ENCODE measurements around the gene POLK.
"Not testable (repeated sequence)": the region's sequence is repeated elsewhere in the genome, so short reads cannot be mapped to it uniquely, and the experiment has no call there.

POLK gene

DNA sequence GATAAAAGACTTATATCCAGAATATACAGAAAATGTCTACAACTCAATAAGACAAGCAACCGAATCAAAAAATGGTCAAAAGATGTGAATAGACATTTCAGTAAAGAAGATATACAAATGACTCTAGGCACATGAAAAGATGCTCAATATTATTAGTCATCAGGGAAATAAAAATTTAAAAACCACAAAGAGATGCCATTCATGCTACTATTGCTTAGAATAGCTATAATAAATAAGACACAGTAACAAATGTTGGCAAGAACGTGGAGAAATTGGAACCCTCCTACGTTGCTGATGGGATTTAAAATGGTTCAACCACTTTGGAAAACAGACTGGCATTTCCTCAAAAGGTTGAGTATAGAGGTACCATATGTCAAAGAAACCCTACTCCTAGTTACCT is 39.8 kb downstream of the POLK start:
- no peak for DNase-seq (ENCODE audit: low spot score)

DNA sequence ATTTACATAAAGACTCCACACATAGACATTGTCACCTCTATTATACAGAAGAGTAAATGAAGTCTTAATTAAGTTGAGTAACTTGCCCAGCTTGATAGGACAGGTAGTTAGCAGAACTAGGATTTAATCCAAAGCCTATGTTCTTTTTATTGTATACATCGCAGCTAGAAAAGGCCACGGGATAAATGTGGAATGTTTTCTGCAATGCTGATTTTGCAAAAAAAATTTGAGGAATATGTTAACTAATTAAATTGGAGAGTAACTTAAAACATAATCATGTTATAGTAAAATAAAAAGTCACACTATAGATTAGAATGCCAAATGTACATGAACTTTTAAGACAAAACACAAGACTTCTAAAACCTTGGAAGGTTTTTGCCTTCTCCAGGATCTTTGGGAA is 41.1 kb downstream of the POLK start:
- no peak for DNase-seq (ENCODE audit: low spot score)

DNA sequence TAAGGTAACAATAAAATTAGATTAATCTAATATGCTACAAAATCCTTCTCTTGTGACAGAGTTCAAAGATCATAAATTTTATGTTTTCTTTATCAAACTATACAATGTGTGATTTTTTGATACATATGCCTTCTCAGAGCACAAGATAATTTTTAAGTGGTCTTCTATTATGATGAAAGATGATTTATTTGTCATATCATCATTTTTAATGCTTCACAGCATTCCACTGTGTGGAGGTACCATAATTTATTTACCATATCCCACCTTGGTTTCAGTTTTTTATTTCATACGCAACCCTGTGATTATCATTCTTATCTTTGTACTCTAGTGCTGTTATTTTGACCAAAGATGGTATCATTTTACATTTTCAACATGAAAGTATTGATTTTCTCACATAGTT is 41.7 kb downstream of the POLK start:
- DNase-seq (ENCODE audit: low spot score): no peak

DNA sequence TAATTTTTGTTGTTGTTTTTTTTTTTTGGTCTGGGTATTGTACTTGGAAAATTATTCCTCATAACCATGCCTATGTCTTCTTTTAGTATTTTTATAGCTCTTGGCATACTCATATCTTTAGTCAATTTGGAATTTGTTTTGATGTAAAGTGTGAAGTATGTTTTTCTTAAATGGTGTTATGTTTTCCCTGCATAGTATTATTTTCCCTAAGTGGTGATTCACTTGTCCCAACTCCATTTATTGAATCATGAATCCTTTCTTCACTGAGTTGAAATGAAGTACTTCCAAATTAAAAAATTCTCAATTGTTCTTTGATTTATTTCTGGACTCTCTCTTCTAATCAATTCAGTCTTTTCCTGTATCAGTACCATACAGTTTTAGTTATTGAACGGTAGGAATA is 46.5 kb downstream of the POLK start:
- DNase-seq (ENCODE audit: low spot score): no peak

DNA sequence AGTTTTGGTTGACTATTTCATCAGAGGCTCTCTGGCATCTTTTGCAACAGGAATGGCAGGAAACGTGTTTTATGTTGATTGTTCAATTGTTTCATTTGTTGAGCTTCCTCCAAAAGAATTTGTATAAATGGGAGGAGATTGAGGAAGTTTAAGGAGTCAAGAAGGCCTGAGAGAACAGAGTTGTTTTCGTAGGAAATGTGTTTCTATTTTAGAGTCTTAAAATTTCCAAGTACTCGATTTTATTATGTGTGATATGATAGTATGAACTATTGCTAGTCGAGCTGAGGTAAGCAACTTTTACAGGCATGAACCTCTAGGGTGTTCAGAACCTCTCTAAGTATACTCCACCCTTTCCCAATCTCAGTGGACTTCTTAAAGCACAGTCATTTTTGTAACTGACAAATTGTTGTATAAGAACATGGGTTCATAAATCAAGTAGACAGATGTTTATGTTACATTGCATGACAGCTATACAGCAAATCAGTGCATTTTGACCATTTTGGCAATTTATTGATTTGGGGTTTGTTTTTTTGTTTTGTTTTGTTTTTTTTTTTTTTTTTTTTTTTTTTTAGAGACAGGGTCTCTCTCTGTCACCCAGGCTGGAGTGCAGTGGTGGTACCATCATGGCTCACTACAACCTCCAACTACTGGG is 47.4 kb downstream of the POLK start:
- no peak for DNase-seq (ENCODE audit: low spot score)

DNA sequence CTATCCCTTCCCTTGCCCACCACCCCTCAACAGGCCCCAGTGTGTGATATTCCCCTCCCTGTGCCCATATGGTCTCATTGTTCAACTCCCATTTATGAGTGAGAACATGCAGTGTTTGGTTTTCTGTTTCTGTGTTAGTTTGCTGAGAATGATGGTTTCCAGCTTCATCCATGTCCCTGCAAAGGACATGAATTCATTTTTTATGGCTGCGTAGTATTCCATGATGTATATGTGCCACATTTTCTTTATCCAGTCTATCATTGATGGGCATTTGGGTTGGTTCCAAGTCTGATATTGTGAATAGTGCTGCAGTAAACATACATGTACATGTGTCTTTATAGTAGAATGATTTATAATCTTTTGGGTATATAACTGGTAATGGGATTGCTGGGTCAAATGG is 49.0 kb downstream of the POLK start:
- DNase-seq (ENCODE audit: low spot score): not testable (repeated sequence)

DNA sequence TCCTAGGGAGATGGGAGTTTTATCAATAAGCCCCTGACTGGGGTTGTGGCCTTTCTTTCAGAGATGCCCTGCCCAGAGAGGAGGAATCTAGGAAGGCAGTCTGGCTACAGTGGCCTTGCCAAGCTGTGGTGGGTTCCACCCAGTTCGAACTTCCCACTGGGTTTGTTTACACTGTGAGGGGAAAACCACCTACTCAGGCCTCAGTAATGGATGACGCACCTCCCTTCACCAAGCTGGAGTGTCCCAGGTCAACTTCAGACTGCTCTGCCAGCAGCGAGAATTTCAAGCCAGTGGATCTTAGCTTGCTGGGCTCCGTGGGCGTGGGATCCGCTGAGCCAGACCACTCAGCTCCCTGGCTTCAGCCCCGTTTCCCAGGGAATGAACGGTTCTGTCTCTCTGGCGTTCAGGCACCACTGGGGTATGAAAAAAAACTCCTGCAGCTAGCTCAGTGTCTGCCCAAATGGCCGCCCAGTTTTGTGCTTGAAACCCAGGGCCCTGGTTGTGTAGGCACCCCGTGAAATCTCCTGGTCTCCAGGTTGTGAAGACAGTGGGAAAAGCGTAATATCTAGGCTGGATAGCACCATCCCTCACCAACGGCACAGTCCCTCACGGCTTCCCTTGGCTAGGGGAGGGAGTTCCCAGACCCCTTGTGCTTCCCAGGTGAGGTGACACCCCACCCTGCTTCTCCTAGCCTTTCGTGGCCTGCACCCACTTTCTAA is 54.5 kb downstream of the POLK start:
- DNase-seq (ENCODE audit: low spot score): peak; percentile 80

DNA sequence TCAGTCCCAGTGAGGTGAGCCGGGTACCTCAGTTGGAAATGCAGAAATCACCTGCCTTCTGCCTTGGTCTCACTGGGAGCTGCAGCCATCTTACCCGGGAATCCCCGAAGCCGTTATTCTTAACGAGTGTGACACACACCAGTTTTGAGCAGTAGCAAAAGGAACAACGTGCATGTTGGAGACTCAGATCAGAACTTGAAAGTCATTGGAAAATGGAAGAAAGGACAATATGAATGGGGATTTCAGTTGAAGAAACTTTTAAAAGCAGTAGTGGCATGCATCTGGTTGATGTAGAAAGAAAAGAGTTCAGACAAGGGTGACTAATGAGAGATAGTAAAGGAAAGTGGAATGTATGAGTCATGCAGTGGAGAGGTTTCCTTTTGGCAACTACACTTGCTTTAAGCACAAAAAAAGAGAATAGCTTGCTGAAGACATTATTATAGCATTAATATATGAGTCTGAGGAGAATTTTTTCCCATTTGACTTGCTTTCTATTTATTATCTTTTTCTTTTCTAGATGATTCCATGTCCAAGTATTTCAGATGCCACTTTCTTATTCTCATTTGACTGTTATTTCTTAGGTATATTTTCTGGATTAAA is 55.1 kb downstream of the POLK start:
- peak; percentile 93 for DNase-seq (ENCODE audit: low spot score)

DNA sequence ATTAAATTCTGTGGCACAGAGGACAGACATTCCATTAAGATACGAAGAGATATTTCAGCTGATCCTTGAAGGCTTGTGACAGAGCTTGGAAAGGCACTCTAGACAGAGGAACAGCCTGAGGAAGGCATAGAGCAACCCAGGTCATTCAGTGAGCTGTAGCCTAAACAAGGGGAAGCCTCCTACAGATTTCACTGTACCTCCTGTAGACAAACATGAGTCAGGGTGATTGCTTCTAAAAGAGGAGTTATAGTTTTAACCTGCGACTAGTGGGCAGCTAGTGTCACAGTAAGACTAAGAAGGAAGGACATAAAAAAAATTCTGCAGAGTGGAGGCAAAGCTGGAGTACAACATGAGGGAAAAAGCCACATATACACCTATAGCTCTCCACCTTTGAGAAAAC is 56.0 kb downstream of the POLK start:
- peak; percentile 28 for DNase-seq (ENCODE audit: low spot score)

DNA sequence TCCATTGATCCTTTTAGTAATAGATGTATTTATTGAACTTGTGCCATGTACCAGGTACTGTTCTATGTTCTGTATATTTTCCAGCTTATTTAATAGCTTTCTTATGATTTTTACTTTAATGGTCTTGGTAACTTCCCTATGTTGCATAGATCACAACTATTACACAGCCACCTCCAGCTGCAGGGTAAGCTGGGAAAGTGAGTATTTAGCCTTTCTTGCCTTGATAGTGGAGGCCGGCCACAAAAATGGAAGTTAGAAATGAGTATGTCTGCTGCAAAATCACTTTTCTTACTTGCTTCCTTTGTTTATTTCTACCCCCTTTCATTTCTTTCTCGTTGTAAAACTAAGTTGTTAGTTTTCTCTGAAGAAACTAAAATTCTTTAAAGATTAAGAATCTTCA is 56.5 kb downstream of the POLK start:
- DNase-seq (ENCODE audit: low spot score): no peak

DNA sequence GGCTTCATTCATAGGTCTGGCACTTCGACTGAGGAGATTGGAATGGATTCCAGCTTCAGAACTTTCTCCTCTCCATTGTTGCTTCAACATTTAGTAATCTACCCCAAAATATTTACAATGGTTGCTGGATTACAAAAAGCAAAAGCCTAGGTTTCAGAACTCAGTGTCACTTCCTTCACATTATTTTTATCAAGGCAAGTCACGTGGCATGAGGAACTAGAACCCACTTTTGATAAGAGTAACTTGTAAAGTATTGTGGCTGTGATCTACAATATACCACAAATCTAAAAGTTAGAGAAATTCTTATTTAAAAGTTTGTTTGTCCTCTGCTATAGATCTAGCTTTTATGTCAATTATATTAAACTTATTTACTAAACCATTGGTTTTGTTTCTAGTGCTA is 59.9 kb downstream of the POLK start:
- no peak for DNase-seq (ENCODE audit: low spot score)

DNA sequence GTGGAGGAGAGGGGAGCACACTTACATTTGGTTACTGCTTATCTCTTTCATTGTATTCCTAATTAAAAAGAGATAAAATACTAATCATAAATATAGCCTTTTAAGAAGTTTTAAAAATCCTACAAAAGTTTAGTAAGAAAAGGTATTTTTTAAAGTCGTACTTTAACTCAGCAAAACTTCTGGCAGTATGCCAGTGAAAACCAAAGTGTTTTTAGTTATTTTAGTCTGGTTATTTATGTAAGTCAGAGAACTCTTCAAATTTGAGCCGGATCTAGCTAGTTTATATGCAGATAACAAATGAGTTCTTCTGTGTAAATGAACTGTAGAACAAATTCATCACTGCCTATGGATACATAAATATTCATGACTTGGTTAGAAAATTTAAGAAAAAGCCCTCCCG is 63.1 kb downstream of the POLK start:
- no peak for DNase-seq (ENCODE audit: low spot score)

DNA sequence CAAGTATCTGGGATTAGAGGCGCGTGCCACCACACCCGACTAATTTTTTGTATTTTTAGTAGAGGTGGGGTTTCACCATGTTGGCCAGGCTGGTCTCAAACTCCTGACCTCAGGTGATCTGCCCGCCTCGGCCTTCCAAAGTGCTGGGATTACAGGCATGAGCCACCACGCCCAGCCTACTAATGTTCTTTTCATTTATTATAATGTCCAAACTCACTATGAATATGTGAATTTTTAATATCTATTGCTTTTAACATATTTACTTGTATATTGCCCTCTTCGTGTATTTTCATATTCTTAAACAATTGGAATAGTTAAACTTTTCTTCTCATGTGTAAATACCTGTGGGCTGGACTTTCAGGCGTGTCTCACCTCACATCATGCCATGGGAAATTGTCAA is 66.6 kb downstream of the POLK start:
- not testable (repeated sequence) for DNase-seq (ENCODE audit: low spot score)

DNA sequence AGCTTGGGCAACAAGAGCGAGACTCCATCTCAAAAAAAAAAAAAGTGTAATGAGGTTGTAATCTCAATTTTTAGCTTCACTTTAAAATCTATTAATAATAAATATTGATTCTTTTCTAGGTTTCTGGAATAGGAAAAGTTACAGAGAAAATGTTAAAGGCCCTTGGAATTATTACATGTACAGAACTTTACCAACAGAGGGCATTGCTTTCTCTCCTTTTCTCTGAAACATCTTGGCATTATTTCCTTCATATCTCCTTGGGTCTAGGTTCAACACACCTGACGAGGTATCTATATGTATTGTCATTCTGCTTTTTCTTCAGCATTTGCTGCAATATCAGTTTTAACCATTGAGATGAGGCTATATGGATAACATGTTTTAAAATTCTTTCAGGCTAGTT is 73.0 kb downstream of the POLK start:
- DNase-seq (ENCODE audit: low spot score): no peak

DNA sequence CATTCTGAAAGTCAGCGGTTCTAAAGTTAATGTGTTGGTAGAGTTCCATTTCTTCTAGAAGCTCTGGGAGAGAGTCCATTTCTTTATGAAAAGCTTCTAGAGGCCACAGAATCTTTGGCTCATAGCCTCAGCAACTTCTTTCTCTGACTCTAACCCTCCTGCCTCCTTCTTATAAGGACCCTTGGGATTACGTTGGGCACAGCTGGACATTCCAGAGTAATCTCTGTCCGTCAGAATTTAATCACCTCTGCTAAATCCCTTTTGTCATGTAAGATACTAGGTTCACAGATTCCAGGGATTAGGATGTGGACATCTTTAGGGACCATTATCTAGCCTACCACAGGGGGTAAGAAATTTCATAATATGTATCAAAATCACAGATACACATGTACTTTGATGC is 77.0 kb downstream of the POLK start:
- DNase-seq (ENCODE audit: low spot score): no peak

DNA sequence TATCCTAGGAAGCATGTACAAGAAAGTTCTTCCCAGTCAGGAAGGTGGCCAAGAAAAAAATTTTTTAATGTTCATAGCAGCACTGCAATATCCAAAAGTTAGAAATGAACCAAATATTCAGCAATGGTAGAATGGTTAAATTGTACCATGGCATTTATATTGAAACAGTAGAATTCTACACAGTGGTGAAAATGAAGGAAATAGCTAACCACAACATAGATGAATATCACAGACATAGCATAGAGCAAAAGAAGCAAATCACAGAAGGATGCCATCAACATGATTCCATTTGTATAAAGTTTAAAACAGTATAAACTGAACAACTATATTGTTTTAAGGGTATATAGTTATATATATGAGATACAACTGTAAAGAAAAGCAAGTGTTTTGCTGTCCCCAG is 88.8 kb downstream of the POLK start:
- DNase-seq (ENCODE audit: low spot score): no peak

DNA sequence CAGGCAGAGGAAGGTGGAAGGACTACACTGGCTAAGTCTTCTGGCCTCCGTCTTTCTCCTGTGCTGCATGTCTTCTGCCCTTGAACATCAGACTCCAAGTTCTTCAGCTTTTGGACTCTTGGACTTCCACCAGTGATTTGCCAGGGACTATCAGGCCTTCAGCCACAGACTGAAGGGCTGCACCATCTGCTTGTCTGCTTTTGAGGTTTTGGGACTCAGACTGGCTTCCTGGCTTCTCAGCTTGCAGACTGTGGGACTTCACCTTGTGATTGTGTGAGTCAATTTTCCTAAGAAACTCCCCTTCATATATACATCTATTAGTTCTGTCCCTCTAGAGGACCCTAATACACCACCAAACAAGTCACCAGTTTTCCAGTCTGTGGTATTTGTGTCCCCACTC is 89.9 kb downstream of the POLK start:
- no peak for DNase-seq (ENCODE audit: low spot score)

DNA sequence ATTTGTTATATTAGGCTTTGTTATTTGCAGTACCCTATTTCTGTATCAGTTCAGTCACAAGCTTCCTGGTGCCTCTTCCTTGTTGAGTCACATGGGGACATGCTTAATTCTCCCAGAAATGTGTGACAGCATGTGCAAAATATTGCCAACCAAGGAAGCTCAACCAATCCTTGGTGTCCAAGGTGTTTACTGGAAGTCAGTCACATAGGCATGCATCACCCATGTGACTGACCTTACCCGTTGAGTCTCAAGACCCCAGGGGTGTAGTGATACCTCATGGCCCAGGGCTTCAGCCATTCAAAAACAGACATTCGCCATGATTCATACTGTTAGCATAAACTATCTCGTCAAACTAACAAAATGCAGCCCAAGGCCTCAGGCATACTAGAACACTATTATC is 90.3 kb downstream of the POLK start:
- peak; percentile 18 for DNase-seq (ENCODE audit: low spot score)

DNA sequence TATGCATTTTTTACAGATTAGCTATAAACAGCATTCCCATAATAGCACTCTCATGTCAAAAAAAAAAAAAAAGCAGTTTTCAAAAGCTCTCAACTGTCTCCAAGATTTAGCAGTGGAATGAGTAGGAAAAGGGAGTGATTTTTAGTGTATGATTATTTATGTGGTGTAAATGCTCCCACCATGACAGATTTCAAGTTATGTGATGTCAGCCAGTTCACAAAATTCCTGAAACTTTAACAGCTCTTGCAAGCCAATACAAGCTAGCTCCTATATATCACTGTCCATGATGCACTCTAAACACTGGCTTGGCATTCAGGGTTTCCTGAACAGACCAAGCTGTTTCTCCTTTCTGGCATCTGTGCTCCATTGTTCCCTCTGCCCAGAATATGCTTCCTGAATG is 91.7 kb downstream of the POLK start:
- no peak for DNase-seq (ENCODE audit: low spot score)

DNA sequence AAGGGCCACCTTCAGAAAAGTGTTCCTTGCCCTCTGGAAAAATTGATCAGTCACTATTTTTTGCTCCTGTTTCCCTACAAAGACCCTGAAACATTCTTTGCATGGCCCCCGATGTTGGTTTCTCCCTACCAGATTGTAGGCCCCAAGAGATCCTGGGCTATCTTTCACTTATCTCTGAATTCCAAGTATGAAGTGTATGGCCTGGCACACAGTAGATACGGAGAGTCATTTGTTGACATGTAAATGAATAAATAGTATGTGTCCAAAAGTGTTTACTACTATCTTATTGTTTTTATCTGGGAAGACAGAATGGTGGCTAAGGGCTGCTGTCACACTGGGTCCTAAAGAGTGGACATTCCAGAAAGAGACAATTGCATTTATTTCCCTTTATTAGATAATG is 92.1 kb downstream of the POLK start:
- no peak for DNase-seq (ENCODE audit: low spot score)

DNA sequence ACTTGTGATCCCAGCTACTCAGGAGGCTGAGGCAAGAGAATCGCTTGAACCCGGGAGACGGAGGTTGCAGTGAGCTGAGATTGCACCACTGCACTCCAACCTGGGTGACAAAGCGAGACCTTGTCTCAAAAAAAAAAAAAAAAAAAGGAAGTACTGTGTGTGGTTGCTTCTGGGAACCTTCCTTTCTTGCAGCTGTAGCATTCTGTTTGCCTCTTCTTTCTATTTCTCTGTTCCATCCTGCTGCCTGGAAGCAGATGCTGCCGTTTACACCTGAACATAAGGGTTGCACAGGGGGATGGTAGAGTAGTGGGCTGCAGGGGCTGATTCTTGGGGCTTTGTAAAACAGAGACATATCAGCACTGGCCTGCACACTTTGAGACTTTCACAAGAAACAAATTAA is 95.7 kb downstream of the POLK start:
- not testable (repeated sequence) for DNase-seq (ENCODE audit: low spot score)

DNA sequence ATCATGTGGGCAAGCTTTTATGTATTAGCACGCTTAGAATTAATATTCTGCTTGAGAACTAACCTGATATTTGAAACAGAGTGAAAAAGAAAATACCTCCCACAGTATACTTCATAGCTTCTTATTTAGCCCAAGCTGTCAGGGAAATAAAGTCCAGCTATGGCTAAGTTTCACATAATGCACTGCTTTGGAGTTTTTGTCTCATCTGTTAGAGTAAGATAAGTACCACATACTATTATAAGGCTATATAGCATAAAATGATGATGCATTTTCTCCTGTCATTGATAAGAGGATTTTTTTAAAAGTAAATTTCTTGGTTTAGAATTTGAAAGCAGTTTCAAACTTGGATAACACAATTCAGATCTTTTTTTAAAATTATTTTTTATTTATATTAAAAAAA is 97.2 kb downstream of the POLK start:
- DNase-seq (ENCODE audit: low spot score): no peak

DNA sequence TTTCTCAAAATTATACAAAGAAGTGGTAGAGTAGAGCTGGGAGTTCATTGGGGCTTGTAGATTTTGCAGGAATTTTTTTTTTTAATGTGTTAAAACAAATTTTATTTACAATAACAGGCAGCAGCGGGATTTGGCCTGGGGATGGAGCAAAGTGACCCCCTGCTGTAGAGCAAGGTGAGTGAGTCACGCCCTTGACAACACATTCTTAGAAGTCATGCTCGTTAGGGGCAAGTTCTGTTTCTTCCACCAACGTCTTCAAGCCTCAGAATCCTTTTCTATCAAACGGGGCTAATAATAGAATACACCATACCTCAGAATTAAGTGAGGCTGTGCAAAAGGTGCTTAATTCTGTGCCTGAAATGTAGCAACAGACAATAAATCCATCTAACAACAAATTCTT is 98.5 kb downstream of the POLK start:
- no peak for DNase-seq (ENCODE audit: low spot score)

DNA sequence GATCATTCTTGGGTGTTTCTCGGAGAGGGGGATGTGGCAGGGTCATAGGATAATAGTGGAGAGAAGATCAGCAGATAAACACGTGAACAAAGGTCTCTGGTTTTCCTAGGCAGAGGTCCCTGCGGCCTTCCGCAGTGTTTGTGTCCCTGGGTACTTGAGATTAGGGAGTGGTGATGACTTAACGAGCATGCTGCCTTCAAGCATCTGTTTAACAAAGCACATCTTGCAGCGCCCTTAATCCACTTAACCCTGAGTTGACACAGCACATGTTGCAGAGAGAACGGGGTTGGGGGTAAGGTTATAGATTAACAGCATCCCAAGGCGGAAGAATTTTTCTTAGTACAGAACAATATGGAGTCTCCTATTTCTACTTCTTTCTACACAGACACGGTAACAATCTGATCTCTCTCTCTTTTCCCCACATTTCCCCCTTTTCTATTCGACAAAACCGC is 99.2 kb downstream of the POLK start:
- DNase-seq (ENCODE audit: low spot score): not testable (repeated sequence)

All from RKO (cell line).